H1 (cell line): ENCODE data around the gene GPR35. TPM values are rescaled to one million over a fixed set of nuclear protein-coding genes. Genes with fewer than 3 reads are reported as not detected.

Experiments used
- CTCF ChIA-PET: fragments of 300-600 bp; sonication (Branson Sonifier 250); formaldehyde crosslinking; loops from one replicate; lab custom pipeline; 2021; ENCODE audit not compliant: partially characterized antibody; lab: Charles Lee
- POLR2A ChIA-PET: fragments of 300-600 bp; sonication (Branson Sonifier 250); formaldehyde crosslinking; loops from one replicate; lab custom pipeline; 2021; ENCODE audit warnings: inconsistent platforms; ENCODE audit not compliant: partially characterized antibody; lab: Charles Lee
- DNase-seq, 2 experiments: peaks; one replicate each; pipeline versions ENCODE4 v3.0.0 to v3.0.0-alpha.2; 2010 to 2022; ENCODE audit warnings: low spot score in 2 of 2, low read depth in 1 of 2, mixed read lengths in 1 of 2
- FAIRE-seq: peaks from 2 replicates; lab custom pipeline; 2011; peaks lifted over from hg19 to GRCh38; lab: Jason Lieb, UNC
- H2AFZ ChIP-seq: 2 replicates; pipeline ENCODE4 v1.8.1; 2012; ENCODE audit warnings: low read length, inconsistent platforms
- H2AK5ac ChIP-seq: 2 replicates; pipeline ENCODE4 v1.6.1; 2013; ENCODE audit warnings: low read depth, low read length
- H2BK120ac ChIP-seq: replicated peaks from 2 replicates; pipeline ENCODE3; 2013; ENCODE audit warnings: low read depth, low read length, inconsistent platforms
- H2BK12ac ChIP-seq: 2 replicates; pipeline ENCODE4 v1.6.1; 2013; ENCODE audit warnings: low read depth, low read length
- H2BK15ac ChIP-seq: 2 replicates; pipeline ENCODE4 v1.6.1; 2013; ENCODE audit warnings: low read length
- H2BK20ac ChIP-seq: 2 replicates; pipeline ENCODE4 v1.6.1; 2013; ENCODE audit warnings: low read length
- H2BK5ac ChIP-seq: 2 replicates; pipeline ENCODE4 v1.6.1; 2013; ENCODE audit warnings: low read depth, low read length
- H3K14ac ChIP-seq: 2 replicates; pipeline ENCODE4 v1.6.1; 2013; ENCODE audit warnings: inconsistent platforms; ENCODE audit not compliant: insufficient read length
- H3K18ac ChIP-seq: 2 replicates; pipeline ENCODE4 v1.6.1; 2013; ENCODE audit warnings: low read length; ENCODE audit errors: extremely low read depth
- H3K23ac ChIP-seq: 2 replicates; pipeline ENCODE4 v1.6.1; 2013; ENCODE audit warnings: inconsistent platforms; ENCODE audit not compliant: insufficient read length
- H3K23me2 ChIP-seq: 2 replicates; pipeline ENCODE4 v1.6.1; 2013; ENCODE audit warnings: low read depth, low read length
- H3K27ac ChIP-seq: 2 replicates; pipeline ENCODE4 v1.6.1; 2011; ENCODE audit warnings: low read depth, low read length, inconsistent platforms
- H3K27me3 ChIP-seq, 4 experiments: replicated peaks in 1 of 4; 1 replicate in 1 of 4; 2 replicates in 3 of 4; pipeline versions ENCODE4 v1.6.1 to v1.8.1; 2011 to 2013; ENCODE audit warnings: low read length in 3 of 4, mild to moderate bottlenecking in 3 of 4, inconsistent platforms in 2 of 4, mixed read lengths in 2 of 4, moderate library complexity in 1 of 4; ENCODE audit not compliant: control insufficient read depth in 3 of 4, insufficient read depth in 3 of 4; ENCODE audit errors: extremely low read depth in 1 of 4
- H3K36me3 ChIP-seq, 4 experiments: 2 replicates each; pipeline versions ENCODE4 v1.6.1 to v1.8.1; 2011 to 2013; ENCODE audit warnings: mild to moderate bottlenecking in 4 of 4, low read length in 3 of 4, moderate library complexity in 2 of 4, control low read depth in 1 of 4, inconsistent platforms in 1 of 4; ENCODE audit not compliant: insufficient read depth in 4 of 4, control insufficient read depth in 2 of 4
- H3K4ac ChIP-seq: replicated peaks from 2 replicates; pipeline ENCODE3; 2013; ENCODE audit warnings: low read length, low read depth, mixed read lengths, inconsistent platforms; ENCODE audit not compliant: insufficient read length
- H3K4me1 ChIP-seq, 4 experiments: replicated peaks in 1 of 4; 1 replicate in 1 of 4; 2 replicates in 3 of 4; pipeline versions ENCODE4 v1.6.1 to v1.8.1; 2011 to 2013; ENCODE audit warnings: low read length in 3 of 4, inconsistent platforms in 2 of 4, mixed read lengths in 1 of 4; ENCODE audit not compliant: insufficient read depth in 4 of 4, control insufficient read depth in 3 of 4
- H3K4me2 ChIP-seq, 2 experiments: 2 replicates each; pipeline versions ENCODE4 v1.6.1 to v1.8.1; 2011 to 2013; ENCODE audit warnings: low read depth in 2 of 2, low read length in 2 of 2, control low read depth in 1 of 2, inconsistent platforms in 1 of 2, mild to moderate bottlenecking in 1 of 2; ENCODE audit not compliant: insufficient read depth in 1 of 2
- H3K4me3 ChIP-seq, 4 experiments: fragments of 200-600, 300-600 bp in 1 of 4; sonication (generic), shearing (Covaris generic), sonication (Bioruptor Twin) in 1 of 4; 2 replicates each; pipeline versions ENCODE4 v1.5.1 to v1.8.1; 2011 to 2016; ENCODE audit warnings: low read length in 4 of 4, low read depth in 3 of 4, control low read depth in 2 of 4, inconsistent platforms in 2 of 4, mild to moderate bottlenecking in 2 of 4, mixed read lengths in 1 of 4, moderate library complexity in 1 of 4; ENCODE audit not compliant: insufficient read depth in 2 of 4; ENCODE audit errors: extremely low read depth in 1 of 4
- H3K56ac ChIP-seq: replicated peaks from 2 replicates; pipeline ENCODE3; 2013; ENCODE audit warnings: low read depth, mild to moderate bottlenecking, mixed read lengths, low read length, inconsistent platforms; ENCODE audit not compliant: insufficient read length
- H3K79me1 ChIP-seq: 2 replicates; pipeline ENCODE4 v1.6.1; 2013; ENCODE audit warnings: low read depth, low read length, control low read depth
- H3K79me2 ChIP-seq, 2 experiments: 2 replicates each; pipeline versions ENCODE4 v1.6.1 to v1.8.1; 2012 to 2013; ENCODE audit warnings: low read length in 2 of 2, mild to moderate bottlenecking in 2 of 2, inconsistent platforms in 1 of 2; ENCODE audit not compliant: insufficient read depth in 2 of 2, control insufficient read depth in 1 of 2
- H3K9ac ChIP-seq, 4 experiments: replicated peaks in 1 of 4; 1 replicate in 1 of 4; 2 replicates in 3 of 4; pipeline versions ENCODE4 v1.6.1 to v1.8.1; 2011 to 2013; ENCODE audit warnings: low read depth in 3 of 4, low read length in 3 of 4, control low read depth in 2 of 4, mild to moderate bottlenecking in 2 of 4, moderate library complexity in 2 of 4, inconsistent platforms in 1 of 4; ENCODE audit errors: extremely low read depth in 1 of 4
- H3K9me3 ChIP-seq, 2 experiments: 2 replicates each; pipeline versions ENCODE4 v1.6.1 to v1.8.1; 2012 to 2013; ENCODE audit warnings: mild to moderate bottlenecking in 2 of 2, moderate library complexity in 2 of 2, control low read depth in 1 of 2, inconsistent platforms in 1 of 2, low read depth in 1 of 2, low read length in 1 of 2, mixed read lengths in 1 of 2; ENCODE audit not compliant: insufficient read depth in 2 of 2
- H4K20me1 ChIP-seq, 2 experiments: replicated peaks in 1 of 2; 2 replicates each; pipeline versions ENCODE3 to v1.8.1; 2011 to 2013; ENCODE audit warnings: inconsistent platforms in 2 of 2, low read length in 2 of 2, mild to moderate bottlenecking in 1 of 2; ENCODE audit not compliant: insufficient read depth in 2 of 2, control insufficient read depth in 1 of 2
- H4K5ac ChIP-seq: 2 replicates; pipeline ENCODE4 v1.6.1; 2013; ENCODE audit warnings: low read length, low read depth, mixed read lengths, inconsistent platforms; ENCODE audit not compliant: insufficient read length
- H4K8ac ChIP-seq: 2 replicates; pipeline ENCODE4 v1.8.0; 2013; ENCODE audit warnings: mild to moderate bottlenecking, moderate library complexity, low read length, inconsistent platforms; ENCODE audit not compliant: insufficient read depth; ENCODE audit errors: extremely low read depth
- H4K91ac ChIP-seq: replicated peaks from 2 replicates; pipeline ENCODE3; 2013; ENCODE audit warnings: low read length, mixed read lengths, inconsistent platforms; ENCODE audit not compliant: insufficient read length
- GABPA ChIP-seq: IDR thresholded peaks from 2 replicates; pipeline ENCODE4 v1.6.1; 2011; ENCODE audit warnings: mild to moderate bottlenecking, low read length, moderate library complexity, borderline replicate concordance; ENCODE audit not compliant: insufficient read depth
- GTF2F1 ChIP-seq: IDR thresholded peaks from 2 replicates; pipeline ENCODE4 v1.6.1; 2012; ENCODE audit warnings: low read depth, low read length, improper control_type of control experiment, borderline replicate concordance
- NANOG ChIP-seq: IDR thresholded peaks from 2 replicates; pipeline ENCODE4 v1.6.1; 2011; ENCODE audit warnings: low read length, low read depth, mild to moderate bottlenecking, inconsistent platforms; ENCODE audit not compliant: insufficient read depth, poor library complexity, severe bottlenecking
- RAD21 ChIP-seq, 2 experiments: IDR thresholded peaks in 1 of 2; conservative IDR thresholded peaks in 1 of 2; 2 replicates each; pipeline ENCODE4 v1.6.1; 2011; ENCODE audit warnings: low read depth in 2 of 2, low read length in 2 of 2, improper control_type of control experiment in 1 of 2, inconsistent platforms in 1 of 2, mild to moderate bottlenecking in 1 of 2, moderate library complexity in 1 of 2
- RFX5 ChIP-seq: IDR thresholded peaks from 2 replicates; pipeline ENCODE4 v1.6.1; 2011; ENCODE audit warnings: low read depth, low read length, improper control_type of control experiment, borderline replicate concordance
- WGBS, 2 experiments: shearing (Covaris generic) in 1 of 2; methylation state at CpG; one replicate each; pipeline versions ENCODE4 v1.1.6 to v1.1.7; 2013 to 2015; ENCODE audit warnings: low lambda C conversion rate in 2 of 2, mixed read lengths in 2 of 2, inconsistent platforms in 1 of 2, low coverage in 1 of 2, missing lambda C conversion rate in 1 of 2; ENCODE audit not compliant: insufficient replicate concordance in 2 of 2, insufficient coverage in 1 of 2, insufficient read length in 1 of 2; ENCODE audit errors: extremely low coverage in 1 of 2, missing lambda C conversion rate in 1 of 2; 5-methylcytosine and 5-hydroxymethylcytosine counted together
- polyA plus RNA-seq, 7 experiments: library from polyadenylated mRNA; depleted of rRNA in 3 of 7; stranded (reverse) in 5 of 7; unstranded in 2 of 7; fragments of >200 nt in 5 of 7; fragments of 200-250 nt in 2 of 7; gene quantifications; 1 replicate in 5 of 7; 2 replicates in 1 of 7; 4 replicates in 1 of 7; pipeline versions ENCODE4 v1.2.1 to v1.2.3, GENCODE V29; 2011 to 2013; ENCODE audit warnings: missing spikeins in 2 of 7, mixed read lengths in 2 of 7
- total RNA-seq: library from RNA; stranded (reverse); fragmentation: NEBNext Ultra II Directional; extraction: Animal tissue kit (Norgen Biotek cat#: 25700); gene quantifications from 2 replicates; pipeline ENCODE4 v1.2.1, GENCODE V29; 2021
- TF ChIP-seq, protein P1 (sequence below), 3 experiments: IDR thresholded peaks; 1 replicate in 2 of 3; 2 replicates in 1 of 3; pipeline versions ENCODE4 v1.5.1 to v1.6.1; 2011; ENCODE audit warnings: low read length in 3 of 3, mild to moderate bottlenecking in 3 of 3, inconsistent platforms in 2 of 3, low read depth in 1 of 3, moderate library complexity in 1 of 3; ENCODE audit not compliant: insufficient read depth in 1 of 3; ENCODE audit errors: control extremely low read depth in 1 of 3

The GPR35 gene
- total and polyA plus RNA-seq, 2 of the 8 experiments (the other 6 are each of a cell fraction or from before 2014, with no cell fraction given): 0.47 TPM; not detected in 1

GRCh38 chr2:240604291-240604938 lies 20.9 kb upstream of the GPR35 start:
- Histone ChIP-seq H3K4ac (no peak overlapping the region), H2AK5ac (no peak overlapping the region), H3K23ac (no peak overlapping the region), H4K91ac (no peak overlapping the region), H2BK20ac (no peak overlapping the region), H3K18ac (no peak overlapping the region), H3K9ac (no peak overlapping the region), H2BK5ac (no peak overlapping the region), H3K27me3 (0 out of 7 replicates have a peak, but pooled peaks cover 0 to 2% (median 0%) of the 10 kb centered on the region in 4 experiments), H4K5ac (no peak overlapping the region), H3K4me3 (no peak overlapping the region), H3K56ac (no peak overlapping the region), H3K79me2 (no peaks in the 10 kb centered on the region), H3K4me2 (no peak overlapping the region), H4K8ac (peak overlapping the region; percentile 45; the same call in 1 of the 2 replicates), H3K27ac (no peak overlapping the region), H3K9me3 (no peaks in the 10 kb centered on the region), H3K4me1 (no peaks in the 10 kb centered on the region), H2BK12ac (no peak overlapping the region), H3K79me1 (no peaks in the 10 kb centered on the region), H3K14ac (no peak overlapping the region), H2BK15ac (no peak overlapping the region), H2BK120ac (no peak overlapping the region), H2AFZ (peak overlapping the region; percentile 42; the same call in 1 of the 2 replicates), H3K36me3 (no peaks in the 10 kb centered on the region; a peak in 2 of 8 replicates), H3K23me2 (no peaks in the 10 kb centered on the region), H4K20me1 (peaks cover 0 to 4% of the 10 kb centered on the region in 2 experiments)
- no peak for FAIRE-seq
- WGBS, 2 experiments: 75% methylated on average over 10 of the region's 11 CpGs; no CpG with 5 or more reads in 1 of the 2 experiments
- ChIA-PET CTCF (interaction anchor here (0.8 to 3.2 kb wide), 11 partner anchors 9 to 81 kb away, joined by 3 to 17 read pairs (median 3); partner anchors contain the start of gene CAPN10), POLR2A (no interaction called here)
- no peak for TF ChIP-seq GTF2F1
- TF ChIP-seq, protein P1, sequence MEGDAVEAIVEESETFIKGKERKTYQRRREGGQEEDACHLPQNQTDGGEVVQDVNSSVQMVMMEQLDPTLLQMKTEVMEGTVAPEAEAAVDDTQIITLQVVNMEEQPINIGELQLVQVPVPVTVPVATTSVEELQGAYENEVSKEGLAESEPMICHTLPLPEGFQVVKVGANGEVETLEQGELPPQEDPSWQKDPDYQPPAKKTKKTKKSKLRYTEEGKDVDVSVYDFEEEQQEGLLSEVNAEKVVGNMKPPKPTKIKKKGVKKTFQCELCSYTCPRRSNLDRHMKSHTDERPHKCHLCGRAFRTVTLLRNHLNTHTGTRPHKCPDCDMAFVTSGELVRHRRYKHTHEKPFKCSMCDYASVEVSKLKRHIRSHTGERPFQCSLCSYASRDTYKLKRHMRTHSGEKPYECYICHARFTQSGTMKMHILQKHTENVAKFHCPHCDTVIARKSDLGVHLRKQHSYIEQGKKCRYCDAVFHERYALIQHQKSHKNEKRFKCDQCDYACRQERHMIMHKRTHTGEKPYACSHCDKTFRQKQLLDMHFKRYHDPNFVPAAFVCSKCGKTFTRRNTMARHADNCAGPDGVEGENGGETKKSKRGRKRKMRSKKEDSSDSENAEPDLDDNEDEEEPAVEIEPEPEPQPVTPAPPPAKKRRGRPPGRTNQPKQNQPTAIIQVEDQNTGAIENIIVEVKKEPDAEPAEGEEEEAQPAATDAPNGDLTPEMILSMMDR (IDR thresholded peaks at IDR 0.05; ENCODE audit: control extremely low read depth in 1 of 3, insufficient read depth in 1 of 3, low read depth in 1 of 3, low read length in 3 of 3): peak in 2 of 3 experiments; percentile 66 to 85; a peak in 3 of 4 replicates
- TF ChIP-seq GABPA: peak; percentile 33; the same call in 1 of the 2 replicates
- no peak for TF ChIP-seq RFX5
- peak; percentile 42 to 56; a peak in 3 of 4 replicates for TF ChIP-seq RAD21 (IDR thresholded peaks at IDR 0.05 in 1 of 2, conservative IDR thresholded peaks at IDR 0.05 in 1 of 2; ENCODE audit: low read depth in 2 of 2, low read length in 2 of 2)
- no peak for TF ChIP-seq NANOG
- DNase-seq: peak in 1 of 2 experiments; percentile 27
